ENCODE measurements around the gene MSH4.
"Not testable (repeated sequence)": the region's sequence is repeated elsewhere in the genome, so short reads cannot be mapped to it uniquely, and the experiment has no call there.

Gene MSH4

DNA sequence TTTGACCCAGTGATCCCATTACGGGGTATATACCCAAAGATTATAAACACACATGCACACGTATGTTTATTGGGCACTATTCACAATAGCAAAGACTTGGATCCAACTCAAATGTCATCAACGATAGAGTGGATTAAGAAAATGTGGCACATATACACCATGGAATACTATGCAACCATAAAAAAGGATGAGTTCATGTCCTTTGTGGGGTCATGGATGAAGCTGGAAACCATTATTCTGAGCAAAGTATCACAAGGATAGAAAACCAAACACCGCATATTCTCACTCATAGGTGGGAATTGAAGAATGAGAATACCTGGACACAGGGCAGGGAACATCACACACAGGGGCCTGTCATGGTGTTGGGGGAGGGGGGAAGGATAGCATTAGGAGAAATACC lies 12.8 kb upstream of the MSH4 start:
- H3K9ac ChIP-seq (ENCODE audit: low read length); H3K4me1 ChIP-seq (ENCODE audit: control insufficient read depth, insufficient read depth, low read length); H3K27ac ChIP-seq (ENCODE audit: low read depth, low read length); H3K4me3 ChIP-seq (ENCODE audit: low read depth, low read length); H3K27me3 ChIP-seq (ENCODE audit: control insufficient read depth, insufficient read depth, low read length); H3K9me3 ChIP-seq (ENCODE audit: control insufficient read depth, insufficient read depth, low read depth, low read length): not testable (repeated sequence)
- H3K36me3 ChIP-seq (ENCODE audit: control insufficient read depth, insufficient read depth, low read length), result peaks cover 23% of the 10 kb centered on the region

DNA sequence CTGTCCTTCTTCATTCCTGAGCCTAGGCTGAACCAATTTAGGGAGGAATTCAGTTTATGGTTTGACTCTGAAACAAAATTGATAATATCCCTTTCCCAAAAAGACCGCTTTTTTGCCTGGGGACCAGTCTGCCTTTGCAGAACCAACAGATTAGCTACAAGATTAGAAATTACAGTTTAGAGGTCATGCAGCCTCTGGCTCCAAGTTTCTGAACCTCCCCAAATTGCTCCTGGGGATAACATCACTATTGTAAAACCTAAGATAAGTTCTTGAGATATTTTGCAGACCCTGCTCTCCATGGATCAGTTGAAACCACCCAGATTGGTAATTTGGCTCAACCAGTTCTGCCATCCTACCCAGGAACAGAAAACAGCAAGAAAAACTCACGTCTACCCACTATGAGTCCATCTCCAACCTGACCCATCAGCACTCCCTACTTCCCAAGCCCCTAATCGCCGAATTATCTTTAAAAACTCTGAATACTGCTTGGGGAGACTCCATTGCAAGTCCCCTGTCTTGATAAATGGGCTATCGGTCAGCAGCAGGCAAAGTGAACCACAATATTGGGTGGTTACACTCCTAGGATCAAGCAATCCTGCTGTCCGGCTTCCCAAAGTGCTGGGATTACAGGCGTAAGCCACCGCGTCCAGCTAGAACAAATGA lies 11.2 kb upstream of the MSH4 start:
- no peaks in the 10 kb centered on the region for H3K9me3 ChIP-seq (ENCODE audit: control insufficient read depth, insufficient read depth, low read depth, low read length)
- no peaks in the 10 kb centered on the region for H3K27me3 ChIP-seq (ENCODE audit: control insufficient read depth, insufficient read depth, low read length)
- peaks cover 38% of the 10 kb centered on the region for H3K36me3 ChIP-seq (ENCODE audit: control insufficient read depth, insufficient read depth, low read length)
- peak overlapping the region; percentile 83 for H3K27ac ChIP-seq (ENCODE audit: low read depth, low read length)
- peak overlapping the region; percentile 91 for H3K9ac ChIP-seq (ENCODE audit: low read length)
- peaks cover 3% of the 10 kb centered on the region; the same call in 1 of the 2 replicates for H3K4me1 ChIP-seq (ENCODE audit: control insufficient read depth, insufficient read depth, low read length)
- peak overlapping the region; percentile 76 for H3K4me3 ChIP-seq (ENCODE audit: low read depth, low read length)

DNA sequence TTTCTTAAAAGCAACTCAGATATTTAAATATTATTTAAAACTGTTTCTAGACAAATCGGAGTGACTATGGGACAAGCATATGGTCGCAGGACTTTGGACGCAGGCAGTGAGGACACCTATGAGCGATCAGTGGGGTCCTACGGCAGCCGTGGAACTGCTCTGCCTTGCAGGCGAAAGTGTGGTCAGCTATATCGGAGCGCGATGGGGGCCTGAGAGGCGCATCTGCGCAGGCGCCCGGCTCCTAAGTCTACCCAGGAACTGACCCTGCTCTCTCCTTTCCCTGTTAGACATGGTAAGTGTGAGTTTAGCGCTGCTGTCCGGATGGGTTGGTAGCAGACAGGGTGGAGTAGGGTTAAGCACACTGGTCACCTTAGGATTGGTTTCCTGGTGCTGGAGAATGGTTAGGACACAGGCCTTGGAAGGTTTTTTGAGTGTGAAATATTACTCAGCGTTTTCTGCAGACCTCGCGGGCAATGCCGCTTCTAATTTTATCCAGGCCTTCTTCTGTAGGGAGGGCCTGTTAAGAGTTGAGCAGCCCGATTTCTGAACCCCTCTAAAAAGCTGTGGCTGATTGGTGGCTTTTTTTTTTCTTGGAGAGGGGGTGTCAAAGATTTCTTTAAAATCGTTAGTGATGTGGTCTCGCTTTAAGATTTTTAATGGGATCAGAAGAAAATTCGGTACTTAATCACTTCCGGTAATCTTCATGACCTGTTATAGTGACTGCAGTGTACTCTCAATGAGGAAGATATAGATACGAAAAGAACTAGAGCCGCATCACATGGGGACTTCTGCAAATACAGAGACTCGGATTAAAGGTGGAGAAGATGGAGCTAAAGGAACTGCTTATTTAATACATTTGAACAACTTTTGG lies 10.5 kb upstream of the MSH4 start, which contains the start of gene RABGGTB:
Gene RABGGTB (plus strand): TSS at position 274 of the 871 bp plus-strand sequence. CDS start 16 bp downstream, at position 290.
- Histone ChIP-seq H3K9ac (ENCODE audit: low read length) (peak within 1 kb of the TSS; percentile 91), H3K36me3 (ENCODE audit: control insufficient read depth, insufficient read depth, low read length) (peaks cover 46% of the 10 kb centered on the region), H3K4me1 (ENCODE audit: control insufficient read depth, insufficient read depth, low read length) (peaks cover 3% of the 10 kb centered on the region; the same call in 1 of the 2 replicates), H3K9me3 (ENCODE audit: control insufficient read depth, insufficient read depth, low read depth, low read length) (no peaks in the 10 kb centered on the region), H3K27ac (ENCODE audit: low read depth, low read length) (peak within 1 kb of the TSS; percentile 83), H3K27me3 (ENCODE audit: control insufficient read depth, insufficient read depth, low read length) (no peaks in the 10 kb centered on the region), H3K4me3 (ENCODE audit: low read depth, low read length) (peak within 1 kb of the TSS; percentile 76)

DNA sequence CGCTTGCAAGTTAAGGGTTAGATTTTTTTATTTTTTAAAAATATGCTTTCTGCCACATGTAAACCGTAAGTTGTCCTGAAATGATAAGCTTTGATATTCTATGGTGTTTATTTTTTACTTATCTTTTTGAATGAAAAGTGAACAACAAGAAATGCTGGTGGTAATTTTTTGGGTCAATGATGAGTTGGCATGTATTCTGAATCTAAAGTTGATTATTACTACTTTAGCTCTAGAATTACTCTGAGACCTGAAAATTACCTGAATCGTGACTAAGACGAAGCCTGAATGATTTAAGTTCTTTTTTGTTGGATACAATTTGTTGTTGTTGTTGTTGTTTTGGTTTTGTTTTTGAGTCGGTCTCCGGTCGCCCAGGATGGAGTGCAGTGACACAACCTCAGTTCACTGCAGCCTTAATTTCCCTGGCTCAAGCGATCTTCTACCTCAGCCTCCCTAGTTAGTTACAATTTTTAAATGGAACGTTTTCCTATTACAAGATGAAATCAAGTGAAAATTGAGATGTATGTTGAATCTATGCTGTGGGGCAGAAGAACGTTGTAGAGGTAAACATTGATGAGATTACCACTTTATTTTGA lies 9.7 kb upstream of the MSH4 start:
- Histone ChIP-seq H3K9ac (ENCODE audit: low read length) (peak overlapping the region; percentile 91), H3K27ac (ENCODE audit: low read depth, low read length) (peak overlapping the region; percentile 75), H3K4me1 (ENCODE audit: control insufficient read depth, insufficient read depth, low read length) (peaks cover 3% of the 10 kb centered on the region; the same call in 1 of the 2 replicates), H3K9me3 (ENCODE audit: control insufficient read depth, insufficient read depth, low read depth, low read length) (no peaks in the 10 kb centered on the region), H3K4me3 (ENCODE audit: low read depth, low read length) (peak overlapping the region; percentile 76), H3K36me3 (ENCODE audit: control insufficient read depth, insufficient read depth, low read length) (peaks cover 54% of the 10 kb centered on the region), H3K27me3 (ENCODE audit: control insufficient read depth, insufficient read depth, low read length) (no peaks in the 10 kb centered on the region)

DNA sequence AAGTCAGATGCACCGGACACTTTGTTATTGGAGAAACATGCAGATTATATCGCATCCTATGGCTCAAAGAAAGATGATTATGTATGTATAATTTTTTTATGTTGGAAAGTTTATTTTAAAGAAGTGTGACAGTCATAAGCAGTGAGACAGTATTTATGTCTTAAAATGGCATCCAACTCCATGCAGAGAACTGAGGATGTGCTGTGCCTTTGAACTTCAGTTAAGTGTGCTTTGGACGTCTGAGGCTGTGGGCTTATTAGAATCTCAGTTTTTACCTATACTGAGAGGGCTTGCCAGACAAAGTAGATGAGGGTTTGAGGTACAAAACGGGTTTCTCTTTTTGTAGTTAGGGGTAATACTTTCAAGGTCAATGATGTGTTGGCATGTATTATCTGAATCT lies 9.2 kb upstream of the MSH4 start:
- Histone ChIP-seq H3K9me3 (ENCODE audit: control insufficient read depth, insufficient read depth, low read depth, low read length) (no peaks in the 10 kb centered on the region), H3K27ac (ENCODE audit: low read depth, low read length) (peak overlapping the region; percentile 75), H3K36me3 (ENCODE audit: control insufficient read depth, insufficient read depth, low read length) (peaks cover 59% of the 10 kb centered on the region)

DNA sequence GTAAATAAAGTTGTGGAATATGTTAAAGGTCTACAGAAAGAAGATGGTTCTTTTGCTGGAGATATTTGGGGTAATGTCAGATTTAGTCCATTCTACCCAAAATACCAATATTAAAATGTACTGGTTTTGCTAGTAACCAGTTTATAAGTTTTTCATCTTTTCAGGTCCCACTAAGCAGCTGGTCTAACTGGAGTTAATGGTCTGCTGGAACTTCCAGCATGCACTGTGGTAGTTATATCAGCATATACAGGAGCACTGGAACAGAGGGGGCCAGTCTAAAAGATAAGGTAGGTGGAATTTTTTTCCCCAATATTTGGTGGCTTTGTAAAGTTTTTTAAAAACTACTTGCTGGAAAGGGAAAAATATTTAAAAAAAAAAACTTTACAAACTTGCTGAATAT lies 6.7 kb upstream of the MSH4 start:
- H3K27me3 ChIP-seq (ENCODE audit: control insufficient read depth, insufficient read depth, low read length), result no peaks in the 10 kb centered on the region
- H3K9ac ChIP-seq (ENCODE audit: low read length), result no peak overlapping the region
- H3K9me3 ChIP-seq (ENCODE audit: control insufficient read depth, insufficient read depth, low read depth, low read length), result no peaks in the 10 kb centered on the region
- H3K36me3 ChIP-seq (ENCODE audit: control insufficient read depth, insufficient read depth, low read length), result peaks cover 83% of the 10 kb centered on the region
- peak overlapping the region; percentile 76 for H3K4me3 ChIP-seq (ENCODE audit: low read depth, low read length)
- peaks cover 3% of the 10 kb centered on the region; the same call in 1 of the 2 replicates for H3K4me1 ChIP-seq (ENCODE audit: control insufficient read depth, insufficient read depth, low read length)
- H3K27ac ChIP-seq (ENCODE audit: low read depth, low read length), result no peak overlapping the region

More for the DNA sequence above, 9.2 kb upstream of the MSH4 start:
- Histone ChIP-seq H3K4me3 (ENCODE audit: low read depth, low read length) (peak overlapping the region; percentile 76), H3K27me3 (ENCODE audit: control insufficient read depth, insufficient read depth, low read length) (no peaks in the 10 kb centered on the region), H3K9ac (ENCODE audit: low read length) (peak overlapping the region; percentile 91), H3K4me1 (ENCODE audit: control insufficient read depth, insufficient read depth, low read length) (peaks cover 3% of the 10 kb centered on the region; the same call in 1 of the 2 replicates)

DNA sequence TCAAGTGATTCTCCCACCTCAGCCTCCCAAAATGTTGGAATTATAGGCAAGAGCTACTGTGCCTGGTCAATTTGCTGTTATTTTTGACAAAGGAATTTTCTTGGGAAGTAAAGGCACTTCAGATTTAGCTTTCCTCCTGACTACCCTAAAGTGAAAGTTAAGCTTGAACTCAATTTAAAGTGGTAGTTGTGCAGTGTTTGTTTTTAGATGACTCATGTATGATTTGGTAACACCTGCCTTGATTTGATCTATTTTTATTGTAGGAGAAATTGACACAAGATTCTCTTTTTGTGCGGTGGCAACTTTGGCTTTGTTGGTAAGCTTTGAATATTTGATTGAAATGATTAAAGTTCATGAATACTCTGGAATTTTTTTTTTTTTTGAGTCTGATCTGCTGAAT lies 5.7 kb upstream of the MSH4 start:
- H3K9ac ChIP-seq (ENCODE audit: low read length), result no peak overlapping the region
- no peak overlapping the region for H3K4me3 ChIP-seq (ENCODE audit: low read depth, low read length)
- H3K9me3 ChIP-seq (ENCODE audit: control insufficient read depth, insufficient read depth, low read depth, low read length), result no peaks in the 10 kb centered on the region
- H3K4me1 ChIP-seq (ENCODE audit: control insufficient read depth, insufficient read depth, low read length), result 0 out of 2 replicates have a peak, but pooled peaks cover 3% of the 10 kb centered on the region
- peaks cover 93% of the 10 kb centered on the region for H3K36me3 ChIP-seq (ENCODE audit: control insufficient read depth, insufficient read depth, low read length)
- H3K27ac ChIP-seq (ENCODE audit: low read depth, low read length), result peak overlapping the region; percentile 51
- no peaks in the 10 kb centered on the region for H3K27me3 ChIP-seq (ENCODE audit: control insufficient read depth, insufficient read depth, low read length)

DNA sequence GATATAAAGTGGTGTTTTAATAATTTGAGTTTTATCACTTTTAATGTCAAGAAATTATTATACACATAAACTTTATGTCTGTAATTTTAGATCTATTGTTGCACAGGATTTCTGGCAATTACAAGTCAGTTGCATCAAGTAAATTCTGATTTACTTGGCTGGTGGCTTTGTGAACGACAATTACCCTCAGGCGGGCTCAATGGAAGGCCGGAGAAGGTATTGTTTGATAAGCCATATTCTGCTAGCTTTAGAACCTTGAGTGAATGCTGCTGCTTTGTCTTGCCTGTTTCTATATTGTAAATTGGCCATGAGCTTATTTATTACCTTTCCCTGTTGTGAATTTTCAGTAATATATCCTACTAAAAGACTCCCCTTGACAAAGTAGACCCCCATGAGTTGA lies 4.6 kb upstream of the MSH4 start:
- no peak overlapping the region for H3K9ac ChIP-seq (ENCODE audit: low read length)
- no peak overlapping the region for H3K4me3 ChIP-seq (ENCODE audit: low read depth, low read length)
- 0 out of 2 replicates have a peak, but pooled peaks cover 3% of the 10 kb centered on the region for H3K4me1 ChIP-seq (ENCODE audit: control insufficient read depth, insufficient read depth, low read length)
- H3K27me3 ChIP-seq (ENCODE audit: control insufficient read depth, insufficient read depth, low read length), result no peaks in the 10 kb centered on the region
- no peaks in the 10 kb centered on the region for H3K9me3 ChIP-seq (ENCODE audit: control insufficient read depth, insufficient read depth, low read depth, low read length)
- H3K36me3 ChIP-seq (ENCODE audit: control insufficient read depth, insufficient read depth, low read length), result peaks cover 96% of the 10 kb centered on the region
- no peak overlapping the region for H3K27ac ChIP-seq (ENCODE audit: low read depth, low read length)

DNA sequence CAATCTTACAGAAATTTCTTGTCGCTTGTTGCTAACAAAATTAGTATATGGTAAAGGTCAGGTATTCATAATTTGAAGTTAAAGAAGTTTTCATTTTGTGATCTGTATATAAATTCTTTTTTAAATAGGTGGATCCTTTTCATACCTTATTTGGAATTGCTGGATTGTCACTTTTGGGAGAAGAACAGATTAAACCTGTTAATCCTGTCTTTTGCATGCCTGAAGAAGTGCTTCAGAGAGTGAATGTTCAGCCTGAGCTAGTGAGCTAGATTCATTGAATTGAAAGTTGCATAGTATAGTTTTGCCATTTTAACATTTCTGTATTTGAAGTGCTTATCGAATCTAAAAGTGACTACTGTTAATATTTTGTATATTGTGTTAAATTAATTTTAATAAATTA lies 2.3 kb upstream of the MSH4 start:
- H3K9me3 ChIP-seq (ENCODE audit: control insufficient read depth, insufficient read depth, low read depth, low read length), result no peaks in the 10 kb centered on the region
- H3K4me1 ChIP-seq (ENCODE audit: control insufficient read depth, insufficient read depth, low read length), result no peaks in the 10 kb centered on the region
- no peak overlapping the region for H3K4me3 ChIP-seq (ENCODE audit: low read depth, low read length)
- no peaks in the 10 kb centered on the region for H3K27me3 ChIP-seq (ENCODE audit: control insufficient read depth, insufficient read depth, low read length)
- no peak overlapping the region for H3K27ac ChIP-seq (ENCODE audit: low read depth, low read length)
- peaks cover 90% of the 10 kb centered on the region for H3K36me3 ChIP-seq (ENCODE audit: control insufficient read depth, insufficient read depth, low read length)
- no peak overlapping the region for H3K9ac ChIP-seq (ENCODE audit: low read length)

DNA sequence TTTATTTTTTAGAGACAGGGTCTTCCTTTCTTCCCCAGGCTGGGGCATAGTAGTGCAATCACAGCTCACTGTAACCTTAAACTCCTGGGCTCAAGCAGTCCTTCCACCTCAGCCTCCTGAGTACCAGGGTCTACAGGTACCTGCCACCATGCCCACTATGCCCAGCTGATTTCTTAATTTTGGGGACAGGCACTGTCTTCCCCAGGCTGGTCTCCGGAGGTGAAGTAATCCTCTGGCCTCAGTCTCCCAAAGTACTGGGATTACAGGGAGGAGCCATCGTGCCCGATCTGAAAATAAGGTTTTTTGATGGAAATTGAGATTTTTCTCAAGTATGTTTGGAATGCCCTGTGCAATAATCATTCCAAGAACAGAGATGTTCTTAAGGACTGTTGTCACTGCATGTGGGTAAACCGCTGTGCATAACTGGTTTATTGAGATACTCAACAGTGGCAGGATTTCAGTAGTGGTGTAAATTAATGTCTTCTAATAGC lies 934 bp upstream of the MSH4 start:
- Histone ChIP-seq H3K9ac (ENCODE audit: low read length) (no peak overlapping the region), H3K27me3 (ENCODE audit: control insufficient read depth, insufficient read depth, low read length) (no peaks in the 10 kb centered on the region), H3K9me3 (ENCODE audit: control insufficient read depth, insufficient read depth, low read depth, low read length) (no peaks in the 10 kb centered on the region), H3K4me1 (ENCODE audit: control insufficient read depth, insufficient read depth, low read length) (no peaks in the 10 kb centered on the region), H3K36me3 (ENCODE audit: control insufficient read depth, insufficient read depth, low read length) (peaks cover 76% of the 10 kb centered on the region), H3K4me3 (ENCODE audit: low read depth, low read length) (no peak overlapping the region), H3K27ac (ENCODE audit: low read depth, low read length) (no peak overlapping the region)

DNA sequence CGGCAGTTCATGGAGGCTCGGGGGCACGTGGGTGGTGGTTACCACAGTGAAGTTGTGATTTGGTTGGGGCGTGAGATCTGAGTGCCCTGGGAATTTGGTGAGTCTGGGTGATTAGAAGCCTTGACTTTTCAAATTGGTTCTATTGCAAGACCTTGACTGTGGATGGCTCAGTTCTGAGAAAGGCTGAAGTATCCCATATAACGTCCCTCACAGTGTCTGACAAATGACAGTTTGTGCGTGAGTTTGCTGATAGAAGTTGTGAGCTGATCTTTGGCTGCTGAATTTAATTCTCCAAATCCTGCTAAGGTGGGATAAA lies 549 bp downstream of the MSH4 start:
- H3K27me3 ChIP-seq (ENCODE audit: control insufficient read depth, insufficient read depth, low read length), result no peaks in the 10 kb centered on the region
- H3K36me3 ChIP-seq (ENCODE audit: control insufficient read depth, insufficient read depth, low read length), result peaks cover 62% of the 10 kb centered on the region
- H3K4me1 ChIP-seq (ENCODE audit: control insufficient read depth, insufficient read depth, low read length), result no peaks in the 10 kb centered on the region
- no peak overlapping the region for H3K9ac ChIP-seq (ENCODE audit: low read length)
- no peak overlapping the region for H3K27ac ChIP-seq (ENCODE audit: low read depth, low read length)
- H3K9me3 ChIP-seq (ENCODE audit: control insufficient read depth, insufficient read depth, low read depth, low read length), result no peaks in the 10 kb centered on the region
- no peak overlapping the region for H3K4me3 ChIP-seq (ENCODE audit: low read depth, low read length)
